ENCODE results near the gene ARHGEF4.
"Not testable (repeated sequence)": the region's sequence is repeated elsewhere in the genome, so short reads cannot be mapped to it uniquely, and the experiment has no call there.

ARHGEF4 gene

DNA sequence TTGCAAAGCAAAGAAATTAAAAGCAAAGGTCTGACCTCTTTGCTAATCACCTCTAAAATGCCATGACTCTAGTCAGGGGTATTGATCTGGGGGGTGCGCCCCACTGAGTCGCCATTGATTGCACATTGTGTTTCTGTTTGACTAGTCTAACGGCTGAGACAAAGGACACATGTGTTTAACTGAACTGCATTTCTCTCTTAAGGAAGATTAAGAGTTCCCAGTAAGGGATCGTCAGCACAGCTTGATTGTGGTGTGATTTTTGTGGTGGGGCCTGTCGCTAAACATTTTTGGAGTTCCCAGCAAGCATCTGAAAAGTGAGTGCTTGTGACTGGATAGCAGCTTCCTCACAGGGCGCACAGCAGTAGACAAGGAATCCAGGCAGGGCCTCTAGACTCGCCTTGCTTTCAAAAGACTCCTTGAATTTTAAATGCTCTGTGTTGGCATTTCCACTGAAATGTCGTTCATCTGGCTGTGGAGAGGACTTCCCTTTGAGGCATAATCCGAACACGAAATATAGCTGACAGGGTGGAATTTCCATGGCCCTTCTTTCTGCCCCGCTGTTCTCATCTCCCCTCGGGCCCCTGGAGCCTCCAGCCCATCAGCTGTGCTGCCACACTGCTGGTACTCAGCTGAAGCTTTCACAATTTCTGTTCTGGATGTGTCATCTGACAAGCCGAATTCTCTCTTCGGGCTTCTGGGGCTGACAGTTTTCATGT is 130.2 kb downstream of the ARHGEF4 start:
- DNase-seq (ENCODE audit: extremely low read depth in 1 of 2, low read depth in 1 of 2) = no peak

DNA sequence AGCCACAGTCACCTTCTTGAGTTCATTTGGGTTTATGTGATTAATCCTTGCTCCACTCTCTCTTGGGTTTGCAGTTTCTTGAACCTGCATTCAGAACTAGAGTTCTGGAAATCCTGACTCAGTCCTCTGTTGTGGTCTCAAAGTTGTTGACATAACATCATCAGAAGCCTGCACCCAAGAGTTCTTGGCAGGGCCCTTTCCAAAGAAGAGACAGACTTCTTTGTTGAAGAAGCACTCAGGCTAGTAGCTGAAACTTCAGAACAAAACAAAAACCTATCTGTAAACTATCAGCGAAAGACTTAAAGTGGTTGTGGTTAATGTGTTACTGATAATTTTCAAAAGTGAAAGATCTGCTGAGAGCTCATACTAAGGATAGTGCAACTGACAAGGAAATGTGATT is 135.7 kb downstream of the ARHGEF4 start:
- no peak for DNase-seq (ENCODE audit: extremely low read depth in 1 of 2, low read depth in 1 of 2)

DNA sequence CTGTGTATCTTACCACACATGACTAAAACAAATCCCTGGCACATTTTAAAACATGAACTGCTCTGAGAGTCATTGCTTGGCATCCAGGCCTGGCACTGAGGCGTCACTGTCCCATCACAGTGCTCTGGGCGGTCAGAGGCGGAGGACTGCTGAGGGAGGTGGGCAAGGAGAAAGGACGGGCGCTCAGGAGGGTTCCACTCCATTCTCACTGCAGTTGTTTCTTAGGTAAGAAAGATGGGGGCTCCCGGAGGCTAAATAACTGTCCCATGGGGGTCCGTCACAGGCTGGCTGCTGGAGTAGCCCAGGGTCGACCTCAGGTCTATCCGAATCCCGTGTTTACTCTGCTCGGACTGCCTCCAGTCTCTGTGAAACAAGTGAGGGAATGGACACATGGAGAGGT is 139.0 kb downstream of the ARHGEF4 start:
- no peak for DNase-seq (ENCODE audit: extremely low read depth in 1 of 2, low read depth in 1 of 2)

DNA sequence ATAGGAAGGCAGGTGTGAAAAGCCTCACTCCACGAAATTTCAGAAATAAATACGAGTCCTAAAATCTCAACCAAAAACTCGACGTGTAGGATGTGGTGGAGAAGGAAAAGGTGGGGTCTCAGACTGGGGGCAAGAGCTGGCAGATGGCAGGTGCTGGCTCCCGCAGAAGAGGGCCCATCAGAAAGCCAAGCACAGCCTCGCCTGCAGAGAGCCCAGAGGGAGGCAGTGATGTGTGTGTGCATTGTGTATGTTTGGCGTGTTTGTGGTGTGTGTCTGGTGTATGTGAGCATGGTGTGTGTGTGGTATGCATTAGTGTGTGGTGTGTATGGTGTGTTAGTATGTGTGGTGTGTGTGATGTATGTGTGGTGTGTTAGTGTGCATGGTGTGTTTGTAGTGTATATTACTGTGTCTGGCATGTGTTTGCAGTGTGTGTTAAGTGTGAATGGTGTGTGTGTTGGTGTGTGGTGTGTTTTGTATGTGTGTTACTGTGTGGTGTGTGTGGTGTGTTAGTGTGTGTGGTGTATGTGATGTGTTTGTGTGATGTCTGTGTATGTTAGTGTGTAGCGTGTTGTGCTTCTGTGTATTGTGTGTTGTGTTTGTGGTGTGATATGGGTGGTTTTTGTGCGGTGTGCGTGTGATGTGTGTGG is 140.0 kb downstream of the ARHGEF4 start:
- DNase-seq (ENCODE audit: extremely low read depth in 1 of 2, low read depth in 1 of 2) = no peak

DNA sequence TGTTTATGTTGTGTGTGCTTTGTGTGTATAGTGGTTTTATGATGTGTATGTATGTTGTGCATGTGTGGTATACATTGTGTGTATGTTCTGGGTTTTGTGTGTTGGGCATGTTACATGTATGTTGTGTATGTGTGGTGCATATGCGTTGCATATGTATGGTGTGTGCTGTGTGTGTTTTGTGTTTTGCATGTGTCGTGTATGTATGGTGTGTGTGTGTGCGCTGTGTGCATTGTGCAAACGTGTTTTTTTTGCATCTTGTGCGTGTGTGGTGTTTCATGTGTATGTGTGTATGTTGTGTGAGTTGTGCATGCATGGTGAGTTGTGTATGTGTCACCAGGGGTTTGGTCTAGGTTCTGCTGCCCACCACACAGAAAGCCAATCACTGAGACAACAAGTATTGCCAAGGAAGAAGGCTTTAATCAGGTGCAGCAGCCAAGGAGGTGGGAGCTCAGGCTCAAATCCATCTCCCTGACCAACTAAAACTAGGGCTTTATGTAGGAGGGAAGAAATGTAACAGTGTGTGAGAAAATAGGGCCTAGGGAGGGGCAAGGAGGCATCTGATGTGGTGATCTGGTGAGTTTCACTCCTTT is 140.8 kb downstream of the ARHGEF4 start:
- no peak for DNase-seq (ENCODE audit: extremely low read depth in 1 of 2, low read depth in 1 of 2)

DNA sequence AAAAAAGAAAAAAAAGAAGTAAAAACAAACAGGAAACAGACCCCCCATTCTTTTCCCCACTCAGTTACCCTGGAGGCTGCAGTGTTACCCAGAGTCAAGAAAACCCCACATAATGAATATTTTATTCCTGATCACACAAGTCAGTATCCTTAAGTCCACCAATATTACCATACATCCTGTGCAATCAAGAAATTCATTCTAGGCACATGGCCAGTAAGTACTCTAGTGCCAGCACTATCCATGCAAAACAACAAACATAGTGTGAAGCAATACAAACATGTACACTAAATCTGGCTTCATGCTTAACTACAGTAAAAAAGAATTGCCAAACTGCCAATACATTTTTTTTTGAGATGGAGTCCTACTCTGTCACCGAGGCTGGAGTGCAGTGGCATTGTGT is 145.0 kb downstream of the ARHGEF4 start:
- no peak for DNase-seq (ENCODE audit: extremely low read depth in 1 of 2, low read depth in 1 of 2)

DNA sequence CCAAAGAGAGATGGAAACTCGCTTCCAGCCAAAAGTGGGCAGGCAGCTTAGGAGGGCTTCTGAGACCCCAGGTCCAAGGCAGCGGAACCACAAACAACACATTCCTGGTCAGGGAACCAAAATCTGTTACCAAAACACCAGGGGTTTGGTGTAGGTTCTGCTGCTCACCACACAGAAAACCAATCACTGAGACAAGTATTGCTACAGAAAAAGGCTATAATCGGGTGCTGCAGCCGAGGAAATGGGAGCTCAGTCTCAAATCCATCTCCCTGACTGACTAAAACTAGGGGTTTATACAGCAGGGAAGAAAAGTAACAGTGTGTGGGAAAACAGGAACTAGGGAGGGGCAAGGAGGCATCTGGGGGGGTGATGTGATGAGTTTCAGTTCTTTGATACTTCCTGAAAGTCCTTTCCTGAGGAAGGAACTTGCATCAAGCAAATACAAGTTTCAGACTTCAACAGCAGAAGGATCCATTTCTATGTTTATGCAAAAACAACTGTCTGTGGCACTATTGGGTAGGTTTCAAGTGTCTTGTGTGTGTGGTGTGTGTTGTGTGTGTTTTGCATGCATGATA is 148.6 kb downstream of the ARHGEF4 start:
- DNase-seq (ENCODE audit: extremely low read depth in 1 of 2, low read depth in 1 of 2) = no peak

DNA sequence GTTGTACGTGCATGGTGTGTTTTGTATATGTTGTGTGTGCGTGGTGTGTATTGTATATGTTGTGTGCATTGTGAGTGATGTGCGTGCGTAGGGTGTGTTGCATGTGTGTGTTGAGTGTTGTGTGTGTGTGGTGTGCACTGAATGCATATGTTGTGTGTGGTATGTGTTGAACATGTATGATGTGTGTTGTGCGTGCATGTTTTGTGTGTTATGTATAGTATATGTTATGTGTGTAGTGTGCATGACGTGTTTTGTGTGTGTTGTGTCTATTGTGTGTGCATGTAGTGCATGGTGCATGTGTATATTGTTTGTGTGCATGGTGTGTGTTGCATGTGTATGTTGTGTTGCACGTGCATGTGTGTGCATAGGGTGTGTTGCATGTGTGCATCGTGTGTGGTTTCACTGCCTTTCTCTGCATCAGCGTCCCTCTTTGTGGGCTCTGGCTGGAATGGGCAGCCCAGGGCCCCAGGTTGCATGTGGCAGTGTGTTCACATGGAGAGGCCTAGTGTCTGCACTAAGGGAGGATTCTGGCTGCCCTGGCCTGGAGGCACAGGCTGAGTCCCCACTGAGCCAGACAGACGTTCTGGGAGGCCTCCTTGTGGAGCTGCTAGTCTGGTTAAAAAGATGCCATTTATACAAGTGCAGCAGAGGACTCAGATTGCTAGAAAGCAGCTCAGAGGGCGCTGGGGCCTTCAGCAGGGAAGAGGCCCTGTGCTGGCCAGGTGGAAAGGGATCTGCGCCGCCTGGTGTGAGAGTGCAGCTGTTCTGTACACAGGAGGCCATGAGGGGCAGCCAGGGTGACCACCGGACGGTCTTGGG is 149.3 kb downstream of the ARHGEF4 start:
- no peak for DNase-seq (ENCODE audit: extremely low read depth in 1 of 2, low read depth in 1 of 2)

DNA sequence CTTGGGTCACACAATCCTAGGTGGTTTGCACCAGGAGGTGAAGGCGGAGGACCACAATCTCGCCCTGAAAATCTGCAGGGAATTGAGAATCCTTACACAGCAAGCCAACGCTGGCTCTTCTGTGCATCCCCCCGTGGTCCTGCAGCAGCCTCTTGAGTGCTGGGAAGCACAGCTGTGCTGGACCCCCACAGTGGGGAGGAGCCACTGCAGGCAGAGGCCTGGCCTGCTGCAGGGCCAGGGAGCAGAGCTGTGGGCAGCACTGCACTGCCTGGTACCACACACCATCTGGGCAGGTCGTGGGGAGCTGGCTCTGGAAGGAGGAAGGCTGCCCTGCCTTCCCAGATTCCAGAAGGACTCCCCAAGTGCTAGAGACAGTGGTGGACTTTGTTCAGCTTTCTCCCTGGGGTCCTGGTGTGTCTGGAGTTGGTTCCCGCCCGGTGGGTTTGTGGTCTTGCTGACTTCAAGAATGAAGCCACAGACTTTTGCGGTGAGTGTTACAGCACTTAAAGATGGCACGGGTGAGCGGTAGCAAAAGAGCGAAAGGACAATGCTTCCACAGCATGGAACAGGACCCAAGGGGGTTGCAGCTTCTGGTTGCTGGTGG is 150.3 kb downstream of the ARHGEF4 start:
- no peak for DNase-seq (ENCODE audit: extremely low read depth in 1 of 2, low read depth in 1 of 2)

DNA sequence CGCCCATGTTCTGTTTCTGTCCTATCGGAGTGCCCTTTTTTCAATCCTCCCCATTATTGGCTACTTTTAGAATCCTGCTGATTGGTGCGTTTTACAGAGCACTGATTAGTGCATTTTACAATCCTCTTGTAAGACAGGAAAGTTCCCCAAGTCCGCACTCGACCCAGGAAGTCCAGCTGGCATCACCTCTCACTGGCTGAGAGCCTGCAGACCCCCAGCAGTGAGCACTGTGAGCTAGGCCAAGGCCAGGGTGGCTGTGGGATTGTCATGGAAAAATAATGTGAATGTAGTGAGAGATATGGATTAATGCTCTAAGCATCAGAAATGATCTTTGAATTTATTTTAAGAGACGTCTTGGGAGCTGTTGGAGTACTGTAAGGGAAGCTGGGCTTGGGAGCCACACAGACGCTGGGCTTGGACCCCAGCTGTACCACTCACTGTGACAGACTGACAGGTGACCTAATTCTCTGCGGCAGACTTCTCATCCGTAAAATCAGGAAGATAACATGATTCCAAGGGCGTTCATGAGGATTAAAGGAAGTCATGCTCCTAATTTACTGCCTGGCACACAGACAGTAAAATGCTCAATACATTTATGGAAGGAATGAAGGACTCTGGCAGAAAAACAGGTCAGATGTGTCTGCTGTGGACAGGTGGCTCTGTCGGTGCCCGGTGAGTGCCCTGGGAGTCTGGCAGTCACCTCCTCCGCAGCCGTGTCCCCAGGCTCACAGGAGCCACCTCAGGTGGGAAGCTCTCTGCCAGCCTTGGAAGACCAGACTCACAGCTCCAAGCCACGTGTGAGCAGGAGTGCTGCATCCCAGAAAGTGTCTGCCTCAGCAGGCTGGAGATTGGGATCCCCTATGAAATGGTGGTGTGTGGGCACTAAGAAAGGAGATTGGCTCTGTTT is 151.1 kb downstream of the ARHGEF4 start:
- no peak for DNase-seq (ENCODE audit: extremely low read depth in 1 of 2, low read depth in 1 of 2)

DNA sequence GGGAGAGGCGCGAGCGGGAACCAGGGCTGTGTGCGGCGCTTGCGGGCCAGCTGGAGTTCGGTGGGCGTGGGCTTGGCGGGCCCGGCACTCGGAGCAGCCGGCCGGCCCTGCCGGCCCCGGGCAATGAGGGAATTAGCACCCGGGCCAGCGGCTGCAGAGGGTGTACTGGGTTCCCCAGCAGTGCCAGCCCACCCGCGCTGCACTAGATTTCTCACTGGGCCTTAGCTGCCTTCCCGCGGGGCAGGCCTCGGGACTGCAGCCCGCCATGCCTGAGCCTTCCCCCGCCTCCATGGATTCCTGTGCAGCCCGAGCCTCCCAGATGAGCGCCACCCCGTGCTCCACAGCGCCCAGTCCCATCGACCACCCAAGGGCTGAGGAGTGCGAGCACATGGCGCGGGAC is 154.7 kb downstream of the ARHGEF4 start:
- DNase-seq (ENCODE audit: extremely low read depth in 1 of 2, low read depth in 1 of 2) = not testable (repeated sequence)

DNA sequence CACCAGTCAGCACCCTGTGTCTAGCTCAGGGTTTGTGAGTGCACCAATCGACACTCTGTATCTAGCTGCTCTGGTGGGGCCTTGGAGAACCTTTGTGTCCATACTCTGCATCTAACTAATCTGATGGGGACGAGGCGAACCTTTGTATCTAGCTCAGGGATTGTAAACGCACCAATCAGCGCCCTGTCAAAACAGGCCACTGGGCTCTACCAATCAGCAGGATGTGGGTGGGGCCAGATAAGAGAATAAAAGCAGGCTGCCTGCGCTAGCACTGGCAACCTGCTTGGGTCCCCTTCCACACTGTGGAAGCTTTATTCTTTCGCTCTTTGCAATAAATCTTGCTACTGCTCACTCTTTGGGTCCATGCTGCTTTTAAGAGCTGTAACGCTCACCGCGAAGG is 155.3 kb downstream of the ARHGEF4 start:
- DNase-seq (ENCODE audit: extremely low read depth in 1 of 2, low read depth in 1 of 2) = not testable (repeated sequence)

DNA sequence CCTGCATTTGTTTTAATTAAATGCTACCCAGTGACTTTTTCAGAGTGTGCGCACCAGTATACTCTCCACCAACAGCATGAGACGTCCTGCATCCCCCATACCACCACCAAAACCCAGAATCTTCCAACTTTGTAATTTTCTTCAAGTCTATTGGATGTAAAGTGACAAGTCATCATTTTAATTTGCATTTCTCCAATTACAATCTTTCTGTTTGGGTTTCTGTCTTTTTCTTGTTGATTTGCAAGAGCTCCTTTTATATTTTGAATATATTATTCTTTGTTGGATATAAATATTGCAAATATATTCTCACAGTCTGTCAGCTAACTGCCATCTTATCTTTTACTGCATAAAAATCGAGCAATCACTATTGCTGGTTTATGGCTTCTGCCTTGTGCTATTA is 160.0 kb downstream of the ARHGEF4 start:
- DNase-seq (ENCODE audit: extremely low read depth in 1 of 2, low read depth in 1 of 2) = no peak

DNA sequence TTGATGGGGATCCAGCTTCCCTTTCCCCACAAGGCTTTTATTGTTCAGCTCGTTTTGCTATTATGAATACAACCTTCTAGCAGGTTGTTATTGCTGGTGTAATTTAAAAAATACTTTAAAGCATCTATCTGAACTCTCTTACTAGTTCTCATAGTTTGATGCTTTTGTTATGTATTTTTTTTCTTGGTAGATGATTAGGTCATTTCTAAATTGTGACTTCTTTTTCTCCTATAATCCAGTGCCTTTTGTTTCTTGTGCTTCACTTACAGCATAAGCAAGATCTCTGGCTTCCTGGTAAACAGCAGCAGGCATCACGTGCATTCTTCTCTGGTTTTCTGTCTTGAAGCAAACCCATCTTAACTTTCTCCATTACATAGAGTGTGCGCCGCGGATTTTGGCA is 160.5 kb downstream of the ARHGEF4 start:
- DNase-seq (ENCODE audit: extremely low read depth in 1 of 2, low read depth in 1 of 2) = no peak

DNA sequence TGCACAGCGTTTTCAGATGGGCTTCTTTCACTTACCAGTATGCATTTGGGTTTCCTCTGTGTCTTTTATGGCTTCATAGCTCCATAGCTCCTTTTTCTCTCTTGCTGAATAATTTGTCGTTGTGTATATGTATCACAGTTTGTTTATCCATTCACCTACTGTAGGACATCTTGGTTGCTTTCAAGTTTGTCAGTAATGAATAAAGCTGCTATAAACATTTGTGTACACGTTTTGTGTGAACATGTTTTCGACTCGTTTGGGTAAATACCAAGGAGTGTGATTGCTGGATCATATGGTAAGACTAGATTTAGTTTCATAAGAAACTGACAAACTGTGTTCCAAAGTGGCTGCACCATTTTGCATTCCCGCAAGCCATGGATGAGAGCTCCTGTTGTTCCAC is 161.8 kb downstream of the ARHGEF4 start:
- DNase-seq (ENCODE audit: extremely low read depth in 1 of 2, low read depth in 1 of 2) = no peak

DNA sequence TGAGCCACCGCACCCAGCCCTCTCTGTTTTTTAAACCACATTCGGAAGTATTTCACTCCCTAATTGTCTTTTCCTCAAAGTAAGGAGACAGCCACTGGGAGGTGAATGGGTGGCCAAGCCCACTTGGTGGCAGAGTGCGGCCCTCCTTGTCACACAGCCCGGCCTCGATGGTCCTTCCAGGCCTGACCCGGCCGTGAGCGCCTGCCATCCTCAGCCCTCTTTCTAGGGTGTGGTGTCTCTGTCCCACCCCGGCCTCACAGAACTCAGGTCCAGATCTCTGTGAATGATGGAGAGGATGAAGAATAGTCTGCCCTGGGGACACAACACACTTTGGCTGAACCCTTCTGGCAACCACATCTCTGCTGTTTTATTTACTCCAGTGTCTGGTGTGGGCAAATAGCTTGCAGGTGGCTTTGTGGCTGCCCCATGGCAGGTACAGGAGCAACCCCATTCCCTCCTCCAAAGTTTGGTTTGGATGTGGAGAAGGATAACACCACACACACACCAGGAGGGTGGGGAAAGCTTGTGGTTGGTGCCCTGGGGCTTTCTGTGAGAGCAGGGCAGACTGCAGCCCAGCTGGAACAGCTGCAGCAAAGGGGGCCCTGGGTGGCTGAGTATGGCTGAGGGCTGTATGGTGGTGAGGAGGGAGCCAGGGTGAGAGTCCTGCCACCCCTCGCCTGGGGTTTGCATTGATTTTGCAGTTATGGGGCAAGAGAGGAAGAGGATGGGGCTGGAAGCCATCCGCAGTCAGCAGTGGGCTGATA is 167.9 kb downstream of the ARHGEF4 start:
- no peak for DNase-seq (ENCODE audit: extremely low read depth in 1 of 2, low read depth in 1 of 2)

DNA sequence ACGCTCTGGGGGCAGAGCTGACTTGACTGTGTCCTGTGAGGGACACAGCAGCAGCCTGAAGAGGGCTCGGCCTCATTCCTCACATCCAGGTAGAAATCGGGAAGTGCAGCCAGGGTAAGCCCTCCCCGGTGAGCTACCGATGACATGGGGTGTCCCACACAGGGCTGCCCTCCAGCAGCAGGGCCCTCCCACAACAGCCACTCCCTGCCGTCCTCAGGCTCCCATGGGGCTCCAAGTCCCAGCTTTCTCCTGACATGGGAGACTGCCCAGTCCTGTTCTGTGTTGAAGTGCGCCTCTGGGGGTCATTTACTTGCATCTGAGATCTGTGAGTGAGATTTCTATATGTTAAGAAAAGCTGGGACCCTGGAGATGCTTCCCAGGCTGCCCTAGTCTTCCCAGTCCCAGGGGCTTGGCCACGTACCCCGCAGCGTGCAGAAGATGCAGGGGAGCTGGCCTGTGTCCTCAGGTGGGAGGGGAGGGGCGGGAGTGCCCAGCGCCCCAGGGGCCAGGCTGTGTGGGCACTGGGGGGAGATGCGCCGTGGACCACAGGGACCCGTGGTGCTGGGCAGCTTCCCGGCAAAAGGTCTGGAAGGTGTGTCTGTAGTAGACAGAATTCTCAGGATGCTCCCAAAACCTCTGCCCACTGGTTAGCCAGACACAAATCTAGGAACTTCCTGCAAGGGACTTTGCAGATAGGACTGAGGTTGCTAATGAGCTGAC is 168.7 kb downstream of the ARHGEF4 start:
- DNase-seq (ENCODE audit: extremely low read depth in 1 of 2, low read depth in 1 of 2) = no peak

DNA sequence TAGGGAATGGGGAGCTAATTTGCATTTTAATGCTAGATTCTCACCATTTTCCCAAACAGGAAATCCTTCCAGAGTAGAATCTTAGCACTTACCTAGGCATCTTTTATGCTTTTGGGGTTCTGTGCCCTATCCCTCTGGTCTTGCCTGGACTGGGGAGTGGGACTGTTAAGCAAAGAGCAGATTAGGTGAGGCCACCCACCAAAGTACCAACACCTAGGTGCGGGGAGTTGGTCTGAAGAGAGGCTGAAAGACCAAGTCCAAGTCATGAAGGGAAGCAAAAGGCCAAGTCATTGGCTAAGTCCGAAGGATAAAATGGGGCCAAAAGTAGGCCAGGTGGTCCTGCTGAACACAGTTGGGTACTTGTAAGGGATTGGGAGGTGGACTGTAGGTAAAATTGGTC is 169.8 kb downstream of the ARHGEF4 start:
- DNase-seq (ENCODE audit: extremely low read depth in 1 of 2, low read depth in 1 of 2) = no peak
